NB4 (cell line): ENCODE data around the gene RERE.

Experiments
- CTCF ChIP-seq: IDR thresholded peaks from one replicate; pipeline ENCODE4 v1.5.1; 2012; ENCODE audit warnings: low read depth, low read length
- MAX ChIP-seq: IDR thresholded peaks from 2 replicates; pipeline ENCODE4 v1.6.1; 2011; ENCODE audit warnings: low read depth, low read length
- MYC ChIP-seq: IDR thresholded peaks from 2 replicates; pipeline ENCODE4 v1.6.1; 2011; ENCODE audit warnings: low read depth, low read length
- POLR2A ChIP-seq: IDR thresholded peaks from 2 replicates; pipeline ENCODE4 v1.6.1; 2011; ENCODE audit warnings: mild to moderate bottlenecking; ENCODE audit not compliant: insufficient read length; ENCODE audit errors: extremely low read depth

GRCh38 chr1:8343464-8344001 is 473.9 kb downstream of the RERE start:
- TF ChIP-seq CTCF: no peak
- no peak for TF ChIP-seq MYC
- TF ChIP-seq POLR2A: no peak
- TF ChIP-seq MAX: no peak
